ENCODE results near the gene OXSR1.
"Not testable (repeated sequence)": the region's sequence is repeated elsewhere in the genome, so short reads cannot be mapped to it uniquely, and the experiment has no call there.

The OXSR1 gene

GRCh38 chr3:38268087-38268486, 102.8 kb downstream of the OXSR1 start:
- no peak for DNase-seq (ENCODE audit: low read depth in 2 of 2)

- DNase-seq (ENCODE audit: low read depth in 2 of 2): no peak
These were observed 103.2 kb downstream of the OXSR1 start for GRCh38 chr3:38268522-38268921.

DNA sequence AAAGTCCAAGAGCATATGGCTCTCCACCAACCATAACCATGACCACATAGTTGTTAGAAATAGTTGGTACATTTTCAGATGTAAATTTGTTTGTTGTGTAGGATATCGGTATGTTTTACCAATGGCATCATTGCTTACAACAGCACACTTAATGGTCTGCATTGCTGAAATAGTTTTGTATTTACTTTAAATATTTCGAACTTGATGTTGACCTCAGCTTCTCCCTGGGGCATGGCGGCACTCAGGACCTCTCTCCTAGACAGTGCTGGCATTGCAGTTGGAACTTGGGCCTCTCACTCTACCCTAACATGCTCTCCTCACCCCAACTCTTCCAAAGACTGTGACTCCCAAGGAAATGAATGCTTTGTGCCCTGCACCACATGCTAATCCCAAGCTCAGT, 105.3 kb downstream of the OXSR1 start:
- DNase-seq (ENCODE audit: low read depth in 2 of 2): no peak

DNA sequence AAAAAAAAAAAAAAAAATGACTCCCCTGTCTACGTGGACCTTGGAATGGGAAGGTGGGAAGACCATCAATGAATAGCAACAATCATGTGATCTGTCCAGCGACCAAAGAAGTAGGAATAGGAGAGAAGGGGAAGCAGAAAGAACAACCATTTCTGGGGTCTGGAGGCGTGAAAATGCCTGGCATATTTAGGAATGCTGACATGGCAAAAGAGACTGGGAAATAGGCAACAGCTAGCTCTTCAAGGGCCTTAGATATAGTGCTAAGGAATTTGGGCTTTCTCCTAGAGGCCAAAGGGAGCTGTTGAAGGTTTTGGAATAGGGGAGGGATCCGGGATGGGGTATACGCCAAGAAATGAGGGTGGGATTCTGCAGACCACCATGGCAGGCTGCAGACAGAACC, 106.2 kb downstream of the OXSR1 start:
- no peak for DNase-seq (ENCODE audit: low read depth in 2 of 2)

DNA sequence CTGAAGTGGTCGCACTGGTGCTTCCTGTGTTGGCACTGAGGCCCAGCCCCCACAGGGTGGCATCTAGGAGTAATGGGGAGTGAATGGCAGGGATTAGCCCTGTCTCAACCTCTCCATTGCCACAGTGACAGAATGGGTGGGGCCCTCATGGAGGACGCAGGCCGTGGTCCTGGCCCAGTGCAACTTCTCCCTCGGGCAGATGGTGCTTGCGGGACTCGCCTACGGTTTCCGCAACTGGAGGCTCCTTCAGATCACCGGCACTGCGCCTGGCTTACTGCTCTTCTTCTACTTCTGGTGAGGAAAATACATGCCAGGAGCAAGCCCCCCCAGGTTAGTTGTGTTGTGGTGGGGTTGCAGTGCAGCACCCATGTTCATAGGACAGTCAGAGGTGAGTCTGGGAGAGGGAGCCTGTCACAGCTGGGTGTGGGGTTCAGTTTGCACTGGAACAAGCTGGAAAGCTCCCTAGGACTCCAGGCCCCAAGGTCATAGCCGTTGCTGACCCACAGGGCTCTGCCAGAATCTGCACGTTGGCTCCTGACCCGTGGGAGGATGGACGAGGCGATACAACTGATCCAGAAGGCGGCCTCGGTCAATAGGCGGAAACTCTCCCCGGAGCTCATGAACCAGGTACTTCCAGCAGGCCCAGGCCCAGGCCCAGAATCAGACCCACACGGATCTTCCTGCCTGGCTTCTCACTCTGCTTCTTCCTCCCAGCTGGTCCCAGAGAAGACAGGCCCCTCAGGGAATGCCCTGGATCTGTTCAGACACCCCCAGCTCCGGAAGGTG, 109.7 kb downstream of the OXSR1 start:
- no peak for DNase-seq (ENCODE audit: low read depth in 2 of 2)

GRCh38 chr3:38275658-38276057, 110.3 kb downstream of the OXSR1 start:
- no peak for DNase-seq (ENCODE audit: low read depth in 2 of 2)

GRCh38 chr3:38276081-38276916, 111.0 kb downstream of the OXSR1 start:
- DNase-seq (ENCODE audit: low read depth in 2 of 2): no peak

GRCh38 chr3:38276917-38277630, 111.7 kb downstream of the OXSR1 start:
- no peak for DNase-seq (ENCODE audit: low read depth in 2 of 2)

- DNase-seq (ENCODE audit: low read depth in 2 of 2): no peak
These were observed 113.5 kb downstream of the OXSR1 start for GRCh38 chr3:38278841-38279240.

DNA sequence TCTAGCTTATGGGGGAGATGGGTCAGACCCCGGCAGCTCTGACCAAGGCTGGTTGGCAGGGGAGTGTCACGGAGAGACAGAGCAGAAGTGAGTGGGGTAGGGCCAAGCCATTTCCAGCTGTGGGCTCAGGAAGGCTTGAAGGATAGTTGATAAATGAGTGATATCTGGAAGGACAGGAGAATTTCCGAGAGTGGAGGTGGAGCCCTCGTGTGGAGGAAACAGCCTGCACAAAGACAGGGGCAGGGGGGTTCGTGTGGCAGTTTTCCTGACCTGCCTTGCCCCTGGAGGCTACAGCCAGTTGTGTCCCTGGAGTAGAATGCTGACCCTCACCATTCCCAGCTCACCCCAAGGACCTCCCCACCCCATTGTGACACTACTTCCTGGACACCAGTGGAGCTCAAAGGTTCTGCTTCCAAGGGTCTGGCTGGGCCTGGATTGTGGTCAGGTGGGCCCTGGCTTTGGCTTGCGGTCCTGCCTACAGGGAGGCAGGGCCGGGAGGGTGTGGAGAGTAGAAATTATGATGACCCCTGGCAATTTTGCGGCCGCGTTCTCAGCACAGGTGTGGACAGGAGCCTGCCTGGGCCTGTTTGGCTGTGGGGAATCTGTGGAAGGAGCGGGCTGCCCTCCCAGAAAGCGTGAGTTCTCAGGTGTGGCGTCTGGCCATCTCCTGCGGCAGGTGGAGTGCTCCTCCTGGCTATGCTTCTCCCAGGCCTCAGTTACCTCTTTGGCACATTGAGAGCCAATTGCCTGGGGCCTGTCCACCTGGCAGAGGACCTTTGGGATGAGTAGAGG, 116.8 kb downstream of the OXSR1 start, which contains the start of gene SLC22A14:
SLC22A14 (plus strand) TSS at position 400 of the 792 bp plus-strand sequence. CDS start 23,733 bp downstream, outside the sequence.
- DNase-seq (ENCODE audit: low read depth in 2 of 2): no peak

- DNase-seq (ENCODE audit: low read depth in 2 of 2): no peak
These were observed 118.7 kb downstream of the OXSR1 start for GRCh38 chr3:38283810-38284755.

GRCh38 chr3:38284756-38285150, 119.4 kb downstream of the OXSR1 start:
- DNase-seq (ENCODE audit: low read depth in 2 of 2): no peak

GRCh38 chr3:38289286-38290217, 124.2 kb downstream of the OXSR1 start:
- not testable (repeated sequence) for DNase-seq (ENCODE audit: low read depth in 2 of 2)

- not testable (repeated sequence) for DNase-seq (ENCODE audit: low read depth in 2 of 2)
These were observed 131.7 kb downstream of the OXSR1 start for GRCh38 chr3:38297053-38297452.

GRCh38 chr3:38297537-38297936, 132.2 kb downstream of the OXSR1 start:
- DNase-seq (ENCODE audit: low read depth in 2 of 2): no peak

- no peak for DNase-seq (ENCODE audit: low read depth in 2 of 2)
These were observed 132.8 kb downstream of the OXSR1 start for GRCh38 chr3:38297947-38298711.

Data from activated CD8-positive, alpha-beta memory T cell treated with anti-CD3 and anti-CD28 coated beads for 4 hours (primary cell).